ENCODE measurements around the gene ITGA1.

The ITGA1 gene

GRCh38 chr5:53002491-53002890, 214.8 kb downstream of the ITGA1 start:
- Histone ChIP-seq H3K4me3 (ENCODE audit: control insufficient read depth in 1 of 7, extremely low read depth in 1 of 7, insufficient read depth in 4 of 7, low read depth in 2 of 7, low read length in 6 of 7) (no peak overlapping the region), H3K27me3 (replicated peaks in 2 of 5; ENCODE audit: control insufficient read depth in 4 of 5, insufficient read depth in 5 of 5, low read length in 4 of 5) (no peaks in the 10 kb centered on the region), H3K36me3 (ENCODE audit: control insufficient read depth in 4 of 4, insufficient read depth in 4 of 4, low read length in 3 of 4) (no peaks in the 10 kb centered on the region), H3K9me3 (ENCODE audit: control extremely low read depth in 1 of 5, control insufficient read depth in 4 of 5, insufficient read depth in 2 of 5, low read depth in 1 of 5, low read length in 4 of 5) (no peaks in the 10 kb centered on the region), H3K4me1 (ENCODE audit: control extremely low read depth in 1 of 4, control insufficient read depth in 4 of 4, insufficient read depth in 4 of 4, low read length in 3 of 4) (peaks cover 0 to 14% (median 9%) of the 10 kb centered on the region in 4 experiments), H3K27ac (ENCODE audit: insufficient read depth in 1 of 2, low read depth in 1 of 2, low read length in 2 of 2, poor library complexity in 1 of 2, severe bottlenecking in 2 of 2) (no peak overlapping the region)
- DNase-seq: no peak
- ChIA-PET CTCF (no interaction called here), POLR2A (no interaction called here)
- no CpG with 5 or more reads among the region's 1 CpG for WGBS (ENCODE audit: insufficient coverage)

- POLR2A ChIA-PET: no interaction called here
- CTCF ChIA-PET: no interaction called here
These were observed 215.4 kb downstream of the ITGA1 start for GRCh38 chr5:53003144-53003543.

GRCh38 chr5:53006911-53007890, 219.5 kb downstream of the ITGA1 start:
- WGBS (ENCODE audit: insufficient coverage): 40% methylated on average over 1 of the region's 4 CpGs
- Histone ChIP-seq H3K4me3 (ENCODE audit: control insufficient read depth in 1 of 7, extremely low read depth in 1 of 7, insufficient read depth in 4 of 7, low read depth in 2 of 7, low read length in 6 of 7) (peak overlapping the region in 1 of 7 experiments; percentile 29), H3K27me3 (replicated peaks in 2 of 5; ENCODE audit: control insufficient read depth in 4 of 5, insufficient read depth in 5 of 5, low read length in 4 of 5) (no peaks in the 10 kb centered on the region), H3K4me1 (ENCODE audit: control extremely low read depth in 1 of 4, control insufficient read depth in 4 of 4, insufficient read depth in 4 of 4, low read length in 3 of 4) (peaks cover 0 to 14% (median 9%) of the 10 kb centered on the region in 4 experiments), H3K36me3 (ENCODE audit: control insufficient read depth in 4 of 4, insufficient read depth in 4 of 4, low read length in 3 of 4) (peaks cover 0 to 3% (median 0%) of the 10 kb centered on the region in 4 experiments), H3K27ac (ENCODE audit: insufficient read depth in 1 of 2, low read depth in 1 of 2, low read length in 2 of 2, poor library complexity in 1 of 2, severe bottlenecking in 2 of 2) (peak overlapping the region in 1 of 2 experiments; percentile 9), H3K9me3 (ENCODE audit: control extremely low read depth in 1 of 5, control insufficient read depth in 4 of 5, insufficient read depth in 2 of 5, low read depth in 1 of 5, low read length in 4 of 5) (no peaks in the 10 kb centered on the region)
- CTCF ChIA-PET: no interaction called here
- POLR2A ChIA-PET: no interaction called here
- DNase-seq: no peak

More at GRCh38 chr5:53003144-53003543, 215.4 kb downstream of the ITGA1 start:
- H3K27ac ChIP-seq (ENCODE audit: insufficient read depth in 1 of 2, low read depth in 1 of 2, low read length in 2 of 2, poor library complexity in 1 of 2, severe bottlenecking in 2 of 2): no peak overlapping the region
- H3K27me3 ChIP-seq (replicated peaks in 2 of 5; ENCODE audit: control insufficient read depth in 4 of 5, insufficient read depth in 5 of 5, low read length in 4 of 5): no peaks in the 10 kb centered on the region
- no peak overlapping the region for H3K4me3 ChIP-seq (ENCODE audit: control insufficient read depth in 1 of 7, extremely low read depth in 1 of 7, insufficient read depth in 4 of 7, low read depth in 2 of 7, low read length in 6 of 7)
- no peak for DNase-seq
- no peaks in the 10 kb centered on the region for H3K36me3 ChIP-seq (ENCODE audit: control insufficient read depth in 4 of 4, insufficient read depth in 4 of 4, low read length in 3 of 4)
- WGBS (ENCODE audit: insufficient coverage): no CpG with 5 or more reads among the region's 1 CpG
- H3K4me1 ChIP-seq (ENCODE audit: control extremely low read depth in 1 of 4, control insufficient read depth in 4 of 4, insufficient read depth in 4 of 4, low read length in 3 of 4): peaks cover 0 to 14% (median 9%) of the 10 kb centered on the region in 4 experiments
- no peaks in the 10 kb centered on the region for H3K9me3 ChIP-seq (ENCODE audit: control extremely low read depth in 1 of 5, control insufficient read depth in 4 of 5, insufficient read depth in 2 of 5, low read depth in 1 of 5, low read length in 4 of 5)

- H3K4me1 ChIP-seq (ENCODE audit: control extremely low read depth in 1 of 4, control insufficient read depth in 4 of 4, insufficient read depth in 4 of 4, low read length in 3 of 4): peaks cover 0 to 14% (median 9%) of the 10 kb centered on the region in 4 experiments
- POLR2A ChIA-PET: no interaction called here
- no peak overlapping the region for H3K27ac ChIP-seq (ENCODE audit: insufficient read depth in 1 of 2, low read depth in 1 of 2, low read length in 2 of 2, poor library complexity in 1 of 2, severe bottlenecking in 2 of 2)
- no peak overlapping the region for H3K4me3 ChIP-seq (ENCODE audit: control insufficient read depth in 1 of 7, extremely low read depth in 1 of 7, insufficient read depth in 4 of 7, low read depth in 2 of 7, low read length in 6 of 7)
- CTCF ChIA-PET: no interaction called here
- peaks cover 0 to 3% (median 1%) of the 10 kb centered on the region in 5 experiments for H3K9me3 ChIP-seq (ENCODE audit: control extremely low read depth in 1 of 5, control insufficient read depth in 4 of 5, insufficient read depth in 2 of 5, low read depth in 1 of 5, low read length in 4 of 5)
- peak in 2 of 3 donors; percentile 43 to 60 for DNase-seq
- 63% methylated on average over 1 of the region's 1 CpG for WGBS (ENCODE audit: insufficient coverage)
- no peaks in the 10 kb centered on the region for H3K27me3 ChIP-seq (replicated peaks in 2 of 5; ENCODE audit: control insufficient read depth in 4 of 5, insufficient read depth in 5 of 5, low read length in 4 of 5)
- peaks cover 0 to 3% (median 0%) of the 10 kb centered on the region in 4 experiments for H3K36me3 ChIP-seq (ENCODE audit: control insufficient read depth in 4 of 4, insufficient read depth in 4 of 4, low read length in 3 of 4)
These were observed 221.0 kb downstream of the ITGA1 start for GRCh38 chr5:53008751-53009150.
